ENCODE results near the gene LRIT3. TPM values are rescaled to one million over a fixed set of nuclear protein-coding genes. Genes with fewer than 3 reads are reported as not detected.

Gene LRIT3
- total RNA-seq: under 0.01 TPM in 1 of 2 replicates, not detected in the other

GRCh38 chr4:109847896-109848442 is at the start of gene LRIT3:
LRIT3 (plus strand) TSS chr4:109848107; CDS start chr4:109848202, 95 bp downstream.

GRCh38 chr4:109801895-109802319 is 46.0 kb upstream of the LRIT3 start, which contains the start of gene CFI:
CFI (minus strand) TSS chr4:109801999; CDS start chr4:109801971, 28 bp downstream.

DNA sequence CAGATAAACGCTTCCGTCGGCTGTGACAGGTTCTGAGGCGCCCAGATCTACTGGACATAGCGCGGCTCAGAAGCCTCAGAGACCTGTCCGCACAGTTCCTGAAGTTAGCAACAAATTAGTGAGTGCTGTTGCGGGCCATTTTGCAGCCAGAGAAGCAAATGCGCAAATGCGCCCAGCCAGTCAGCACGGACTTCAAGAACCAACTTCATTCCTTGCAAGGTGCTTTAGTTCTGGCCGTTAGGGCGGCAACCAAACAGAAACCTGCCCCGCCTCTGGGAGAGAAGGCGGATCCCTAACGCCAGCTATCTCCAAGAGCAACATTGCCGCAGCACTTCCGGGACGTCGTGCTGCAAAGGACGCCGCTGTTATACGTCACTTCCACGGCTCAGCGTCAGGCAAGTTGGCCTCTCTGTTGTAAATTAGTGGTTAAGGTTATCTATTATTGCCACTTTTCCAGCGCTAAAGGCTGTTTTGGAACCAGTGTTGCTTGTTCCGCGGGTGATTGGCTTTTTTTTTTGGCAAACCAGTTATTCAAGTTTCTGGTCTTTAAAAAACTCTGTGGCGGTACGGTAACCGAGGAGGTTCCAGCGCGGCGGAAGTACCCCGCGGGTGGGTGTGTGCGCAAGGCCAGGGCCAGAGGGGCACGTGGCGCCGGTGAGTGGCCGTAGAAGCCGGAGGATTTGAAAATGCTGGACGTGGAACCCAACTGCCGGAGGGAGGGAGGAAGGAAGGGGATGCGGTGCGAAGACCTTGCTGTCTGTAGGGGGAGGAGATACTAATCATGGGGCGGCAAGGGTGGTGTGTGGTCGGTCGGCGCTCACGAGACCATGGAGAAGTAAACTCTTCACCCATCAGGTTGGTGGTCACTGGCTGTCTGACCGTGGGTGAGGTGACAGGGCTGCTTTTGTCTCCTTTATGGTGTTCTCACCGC is 32.5 kb upstream of the LRIT3 start, which contains the start of gene GAR1:
GAR1 (plus strand) TSS at position 612 of the 931 bp plus-strand sequence. CDS start 403 bp downstream, outside the sequence.

DNA sequence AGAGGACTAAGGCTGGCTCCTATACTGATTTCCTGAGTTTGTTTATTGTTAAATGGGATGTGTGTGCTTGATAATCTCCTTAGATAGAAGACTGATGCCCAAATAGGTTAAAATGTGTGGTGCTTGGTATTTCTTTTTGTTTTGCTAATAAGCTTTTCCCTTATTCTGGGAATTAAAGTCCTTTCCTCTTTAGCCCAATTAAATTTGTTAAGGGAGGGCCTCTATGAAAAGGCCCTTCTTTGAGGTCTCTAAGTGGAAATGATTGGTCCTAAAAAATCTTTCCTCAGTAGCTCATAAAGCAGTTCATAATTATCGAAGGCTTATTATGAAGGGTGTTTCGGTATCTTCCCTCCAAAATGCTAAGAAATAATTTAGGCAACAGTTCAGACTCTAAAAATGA is 20.2 kb upstream of the LRIT3 start, which contains the start of gene RRH:
RRH (plus strand) TSS at position 301 of the 400 bp plus-strand sequence; CDS start at position 357, 56 bp downstream.

GRCh38 chr4:109912706-109913595 is 65.0 kb downstream of the LRIT3 start, which contains the start of gene EGF:
EGF (plus strand) TSS chr4:109912883; CDS start chr4:109913336, 453 bp downstream.

Other genes with a start within 250 kb of the LRIT3 start
- gene CASP6, start 144.7 kb upstream of the LRIT3 start, total RNA-seq: 39.1 and 39.4 TPM in 2 replicates
- gene PLA2G12A, start 118.0 kb upstream of the LRIT3 start, total RNA-seq: 11.1 and 20.9 TPM in 2 replicates
- 3.9 and 69.6 TPM in 2 replicates for gene CFI, start 46.1 kb upstream of the LRIT3 start, total RNA-seq
- 6.5 and 9.6 TPM in 2 replicates for gene GAR1, start 32.3 kb upstream of the LRIT3 start, total RNA-seq
- not detected in 2 replicates for gene RRH, start 20.1 kb upstream of the LRIT3 start, total RNA-seq
- gene EGF, start 64.8 kb downstream of the LRIT3 start, total RNA-seq: 0.16 and 0.25 TPM in 2 replicates